DOHH2 (cell line): ENCODE results near the gene GCC2.

ENCODE experiments used
- H3F3A ChIP-seq: fragments of 200-600 bp; sonication (generic), shearing (Covaris generic); 2 replicates; pipeline ENCODE4 v1.6.0; 2016; ENCODE audit warnings: antibody characterized with exemption, mild to moderate bottlenecking; ENCODE audit not compliant: control insufficient read depth, insufficient read depth
- H3K27ac ChIP-seq: fragments of 200-600 bp; sonication (generic); 2 replicates; pipeline ENCODE4 v1.5.1; 2014; ENCODE audit warnings: low read depth, mild to moderate bottlenecking, low read length, moderate library complexity
- H3K27me3 ChIP-seq: fragments of 200-600 bp; sonication (generic); 2 replicates; pipeline ENCODE4 v1.6.1; 2014; ENCODE audit warnings: mild to moderate bottlenecking, low read length, mixed read lengths; ENCODE audit not compliant: control insufficient read depth
- H3K36me3 ChIP-seq: fragments of 200-600 bp; sonication (generic); 2 replicates; pipeline ENCODE4 v1.6.1; 2014; ENCODE audit warnings: mild to moderate bottlenecking, low read length, moderate library complexity, mixed read lengths; ENCODE audit not compliant: control insufficient read depth
- H3K4me1 ChIP-seq: fragments of 200-600 bp; sonication (generic); 2 replicates; pipeline ENCODE4 v1.6.1; 2014; ENCODE audit warnings: mild to moderate bottlenecking, low read length, mixed read lengths; ENCODE audit not compliant: control insufficient read depth
- H3K4me2 ChIP-seq: fragments of 200-600 bp; sonication (generic); 2 replicates; pipeline ENCODE4 v1.6.0; 2014; ENCODE audit warnings: mild to moderate bottlenecking, low read length, moderate library complexity
- H3K4me3 ChIP-seq: fragments of 200-600 bp; sonication (generic); 2 replicates; pipeline ENCODE4 v1.5.1; 2014; ENCODE audit warnings: mild to moderate bottlenecking, low read length, mixed read lengths
- H3K79me2 ChIP-seq: fragments of 200-600 bp; sonication (generic); 2 replicates; pipeline ENCODE4 v1.6.1; 2014; ENCODE audit warnings: mild to moderate bottlenecking, low read length, mixed read lengths; ENCODE audit not compliant: control insufficient read depth
- H3K9me2 ChIP-seq: fragments of 200-600 bp; sonication (generic); replicated peaks from 2 replicates; pipeline ENCODE4 v1.6.1; 2014; ENCODE audit warnings: mild to moderate bottlenecking, low read length, mixed read lengths; ENCODE audit not compliant: control insufficient read depth
- H3K9me3 ChIP-seq: fragments of 200-600 bp; sonication (generic); 2 replicates; pipeline ENCODE4 v1.6.1; 2014; ENCODE audit warnings: antibody characterized with exemption, low read length, mixed read lengths; ENCODE audit not compliant: control insufficient read depth, insufficient read depth
- H4K20me1 ChIP-seq: fragments of 200-600 bp; sonication (generic); 2 replicates; pipeline ENCODE4 v1.6.0; 2014; ENCODE audit warnings: low read depth, mild to moderate bottlenecking, antibody characterized with exemption, low read length, moderate library complexity; ENCODE audit not compliant: control insufficient read depth, insufficient read depth
- EZH2phosphoT487 ChIP-seq: fragments of 200-600 bp; sonication (generic); IDR thresholded peaks from 2 replicates; pipeline ENCODE4 v1.6.1; 2017; ENCODE audit warnings: borderline replicate concordance, mild to moderate bottlenecking, antibody characterized with exemption, low read length, moderate library complexity, mixed read lengths
- TF ChIP-seq, protein P1 (sequence below): fragments of 200-600 bp; sonication (generic); IDR thresholded peaks from one replicate; pipeline ENCODE4 v1.5.1; 2014; ENCODE audit warnings: antibody characterized with exemption, mild to moderate bottlenecking, low read depth, low read length; ENCODE audit not compliant: poor library complexity, severe bottlenecking

The GCC2 gene

DNA sequence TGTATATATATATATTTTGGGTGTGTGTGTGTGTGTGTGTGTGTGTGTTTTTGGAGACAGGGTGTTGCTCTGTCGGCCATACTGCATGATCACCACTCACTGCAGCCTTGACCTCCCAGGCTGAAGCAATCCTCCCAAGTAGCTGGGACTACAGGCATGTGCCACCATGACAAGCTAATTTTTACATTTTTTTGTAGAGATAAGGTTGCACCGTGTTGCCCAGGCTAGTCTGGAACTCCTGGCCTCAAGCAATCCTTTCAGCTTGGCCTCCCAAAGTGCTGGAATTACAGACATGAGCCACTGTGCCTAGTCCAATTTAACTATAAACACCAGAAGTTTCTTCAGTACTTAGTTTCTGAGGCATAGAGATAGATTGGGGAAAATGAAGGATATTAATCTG, 103.6 kb downstream of the GCC2 start:
- H3K4me1 ChIP-seq = peaks cover 15% of the 10 kb centered on the region
- H3K4me3 ChIP-seq = no peak overlapping the region
- H3K9me3 ChIP-seq = no peaks in the 10 kb centered on the region
- TF ChIP-seq, protein P1, sequence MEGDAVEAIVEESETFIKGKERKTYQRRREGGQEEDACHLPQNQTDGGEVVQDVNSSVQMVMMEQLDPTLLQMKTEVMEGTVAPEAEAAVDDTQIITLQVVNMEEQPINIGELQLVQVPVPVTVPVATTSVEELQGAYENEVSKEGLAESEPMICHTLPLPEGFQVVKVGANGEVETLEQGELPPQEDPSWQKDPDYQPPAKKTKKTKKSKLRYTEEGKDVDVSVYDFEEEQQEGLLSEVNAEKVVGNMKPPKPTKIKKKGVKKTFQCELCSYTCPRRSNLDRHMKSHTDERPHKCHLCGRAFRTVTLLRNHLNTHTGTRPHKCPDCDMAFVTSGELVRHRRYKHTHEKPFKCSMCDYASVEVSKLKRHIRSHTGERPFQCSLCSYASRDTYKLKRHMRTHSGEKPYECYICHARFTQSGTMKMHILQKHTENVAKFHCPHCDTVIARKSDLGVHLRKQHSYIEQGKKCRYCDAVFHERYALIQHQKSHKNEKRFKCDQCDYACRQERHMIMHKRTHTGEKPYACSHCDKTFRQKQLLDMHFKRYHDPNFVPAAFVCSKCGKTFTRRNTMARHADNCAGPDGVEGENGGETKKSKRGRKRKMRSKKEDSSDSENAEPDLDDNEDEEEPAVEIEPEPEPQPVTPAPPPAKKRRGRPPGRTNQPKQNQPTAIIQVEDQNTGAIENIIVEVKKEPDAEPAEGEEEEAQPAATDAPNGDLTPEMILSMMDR = no peak
- no peak for TF ChIP-seq EZH2phosphoT487
- no peaks in the 10 kb centered on the region for H4K20me1 ChIP-seq
- no peaks in the 10 kb centered on the region for H3K9me2 ChIP-seq
- peaks cover 75% of the 10 kb centered on the region for H3K79me2 ChIP-seq
- no peak overlapping the region for H3K4me2 ChIP-seq
- no peaks in the 10 kb centered on the region for H3K36me3 ChIP-seq
- H3K27me3 ChIP-seq = no peaks in the 10 kb centered on the region
- peaks cover 4% of the 10 kb centered on the region for H3F3A ChIP-seq
- H3K27ac ChIP-seq = no peak overlapping the region

DNA sequence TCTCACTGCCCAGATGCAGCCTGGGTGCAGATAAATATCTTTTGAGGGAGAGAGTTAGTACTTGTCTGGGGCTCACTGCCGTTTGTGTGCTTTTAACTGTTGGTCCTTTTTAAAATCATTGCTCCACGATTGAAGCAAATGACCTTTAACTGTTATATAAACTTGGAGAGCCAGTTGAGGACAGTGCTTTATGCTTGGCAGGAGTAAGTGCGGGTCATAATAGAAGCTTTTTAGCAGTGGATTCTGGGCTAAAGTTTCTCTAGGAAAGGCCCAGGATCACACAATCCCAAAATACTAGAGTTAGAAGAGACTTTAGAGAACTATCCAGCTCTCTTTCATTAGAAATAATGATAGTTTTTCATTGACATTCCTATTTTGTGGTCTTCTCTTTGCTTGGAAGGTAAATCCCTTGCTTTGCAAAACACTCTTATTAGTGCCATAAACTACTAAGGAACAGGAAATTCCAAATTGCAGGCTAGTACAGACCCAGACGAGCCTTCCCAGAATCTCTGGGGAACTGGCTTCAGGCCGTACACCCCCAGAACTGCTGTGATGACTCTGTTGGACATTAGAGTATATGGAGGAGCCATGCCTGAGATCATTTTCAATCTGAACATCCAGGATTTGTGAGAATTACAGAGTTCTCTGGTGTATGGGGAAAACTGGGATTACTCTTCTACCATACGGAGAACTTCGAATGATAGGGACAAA, 104.4 kb downstream of the GCC2 start:
- H3K4me3 ChIP-seq = no peak overlapping the region
- TF ChIP-seq EZH2phosphoT487 = no peak
- TF ChIP-seq, protein P1 = no peak
- H3K79me2 ChIP-seq = peaks cover 73% of the 10 kb centered on the region
- H3F3A ChIP-seq = peaks cover 4% of the 10 kb centered on the region
- H3K9me3 ChIP-seq = no peaks in the 10 kb centered on the region
- H3K36me3 ChIP-seq = no peaks in the 10 kb centered on the region
- H3K27ac ChIP-seq = no peak overlapping the region
- peaks cover 15% of the 10 kb centered on the region for H3K4me1 ChIP-seq
- H4K20me1 ChIP-seq = no peaks in the 10 kb centered on the region
- no peaks in the 10 kb centered on the region for H3K27me3 ChIP-seq
- H3K9me2 ChIP-seq = no peaks in the 10 kb centered on the region
- no peak overlapping the region for H3K4me2 ChIP-seq

GRCh38 chr2:108554528-108554927, 105.5 kb downstream of the GCC2 start:
- Histone ChIP-seq H3K4me2 (no peak overlapping the region), H4K20me1 (no peaks in the 10 kb centered on the region), H3K4me3 (no peak overlapping the region), H3K27me3 (no peaks in the 10 kb centered on the region), H3F3A (peaks cover 4% of the 10 kb centered on the region), H3K4me1 (peaks cover 14% of the 10 kb centered on the region), H3K9me2 (no peaks in the 10 kb centered on the region), H3K36me3 (no peaks in the 10 kb centered on the region), H3K79me2 (peaks cover 73% of the 10 kb centered on the region), H3K27ac (no peak overlapping the region), H3K9me3 (no peaks in the 10 kb centered on the region)
- no peak for TF ChIP-seq EZH2phosphoT487
- TF ChIP-seq, protein P1 = no peak
